LNCAP (cell line): ENCODE results near the gene TRABD2B.

Experiments used
- TF ChIP-seq, protein P1 (sequence below): fragments of 450-650 bp; IDR thresholded peaks from 2 replicates; pipeline ENCODE4 v1.5.1; 2017; ENCODE audit warnings: mild to moderate bottlenecking

Gene TRABD2B

DNA sequence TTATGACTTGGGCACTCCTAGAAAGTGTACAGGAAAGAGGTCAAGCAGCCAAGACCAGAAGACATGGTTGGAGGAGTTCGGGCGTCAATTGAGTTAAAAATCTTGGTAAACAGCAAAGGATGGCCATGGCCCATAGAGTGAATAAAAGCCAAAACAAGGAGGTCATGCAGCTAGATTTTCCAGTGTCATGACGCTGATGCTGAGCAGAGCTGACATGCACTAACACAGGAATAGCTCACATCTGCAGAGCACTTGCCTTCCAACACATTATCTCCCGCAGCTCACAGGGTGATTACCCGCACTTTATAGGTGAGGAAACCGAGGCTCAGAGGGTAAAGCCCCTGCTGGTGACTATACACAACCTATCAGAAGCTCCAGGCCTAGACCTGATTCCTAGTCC is 49.7 kb downstream of the TRABD2B start:
- TF ChIP-seq, protein P1, sequence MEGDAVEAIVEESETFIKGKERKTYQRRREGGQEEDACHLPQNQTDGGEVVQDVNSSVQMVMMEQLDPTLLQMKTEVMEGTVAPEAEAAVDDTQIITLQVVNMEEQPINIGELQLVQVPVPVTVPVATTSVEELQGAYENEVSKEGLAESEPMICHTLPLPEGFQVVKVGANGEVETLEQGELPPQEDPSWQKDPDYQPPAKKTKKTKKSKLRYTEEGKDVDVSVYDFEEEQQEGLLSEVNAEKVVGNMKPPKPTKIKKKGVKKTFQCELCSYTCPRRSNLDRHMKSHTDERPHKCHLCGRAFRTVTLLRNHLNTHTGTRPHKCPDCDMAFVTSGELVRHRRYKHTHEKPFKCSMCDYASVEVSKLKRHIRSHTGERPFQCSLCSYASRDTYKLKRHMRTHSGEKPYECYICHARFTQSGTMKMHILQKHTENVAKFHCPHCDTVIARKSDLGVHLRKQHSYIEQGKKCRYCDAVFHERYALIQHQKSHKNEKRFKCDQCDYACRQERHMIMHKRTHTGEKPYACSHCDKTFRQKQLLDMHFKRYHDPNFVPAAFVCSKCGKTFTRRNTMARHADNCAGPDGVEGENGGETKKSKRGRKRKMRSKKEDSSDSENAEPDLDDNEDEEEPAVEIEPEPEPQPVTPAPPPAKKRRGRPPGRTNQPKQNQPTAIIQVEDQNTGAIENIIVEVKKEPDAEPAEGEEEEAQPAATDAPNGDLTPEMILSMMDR = no peak

DNA sequence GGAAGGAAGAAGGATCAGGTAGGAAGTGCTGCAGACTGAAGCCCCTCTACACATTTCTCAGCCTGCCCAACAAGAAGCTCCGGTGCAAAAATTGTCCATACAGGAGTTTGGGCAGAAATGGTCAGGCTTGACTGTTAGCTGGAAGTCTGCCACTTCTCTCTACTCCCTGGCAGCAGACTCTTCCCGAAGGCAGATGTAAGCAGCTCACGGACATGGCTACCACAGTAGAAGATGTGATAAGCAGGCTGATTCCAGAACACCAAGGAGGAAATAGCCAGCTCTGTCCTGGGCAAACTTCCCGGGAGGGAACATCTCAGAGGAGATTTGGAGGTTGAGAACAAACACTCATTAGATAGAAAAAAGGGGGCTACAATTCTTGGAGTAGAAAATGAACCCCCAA is 52.6 kb downstream of the TRABD2B start:
- TF ChIP-seq, protein P1 = no peak

DNA sequence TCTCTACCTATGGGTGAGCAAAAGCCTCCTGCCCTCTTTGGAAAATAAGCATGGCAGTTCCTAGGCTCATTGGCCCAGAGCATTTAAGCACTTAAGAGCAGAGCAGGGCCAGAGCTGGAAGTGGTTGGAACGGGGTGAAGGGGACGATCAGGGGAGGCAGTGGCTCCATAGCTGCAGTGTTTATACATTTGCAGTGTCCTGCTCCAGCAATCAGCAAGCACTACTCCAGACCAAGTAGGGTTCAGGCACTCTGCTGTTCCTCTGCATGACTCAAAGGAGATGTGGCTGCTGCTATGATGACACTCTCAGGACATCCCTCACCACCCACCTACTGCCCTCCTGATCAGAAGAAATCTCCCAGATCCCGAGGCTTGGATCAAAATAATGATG is 55.0 kb downstream of the TRABD2B start:
- TF ChIP-seq, protein P1 = no peak

DNA sequence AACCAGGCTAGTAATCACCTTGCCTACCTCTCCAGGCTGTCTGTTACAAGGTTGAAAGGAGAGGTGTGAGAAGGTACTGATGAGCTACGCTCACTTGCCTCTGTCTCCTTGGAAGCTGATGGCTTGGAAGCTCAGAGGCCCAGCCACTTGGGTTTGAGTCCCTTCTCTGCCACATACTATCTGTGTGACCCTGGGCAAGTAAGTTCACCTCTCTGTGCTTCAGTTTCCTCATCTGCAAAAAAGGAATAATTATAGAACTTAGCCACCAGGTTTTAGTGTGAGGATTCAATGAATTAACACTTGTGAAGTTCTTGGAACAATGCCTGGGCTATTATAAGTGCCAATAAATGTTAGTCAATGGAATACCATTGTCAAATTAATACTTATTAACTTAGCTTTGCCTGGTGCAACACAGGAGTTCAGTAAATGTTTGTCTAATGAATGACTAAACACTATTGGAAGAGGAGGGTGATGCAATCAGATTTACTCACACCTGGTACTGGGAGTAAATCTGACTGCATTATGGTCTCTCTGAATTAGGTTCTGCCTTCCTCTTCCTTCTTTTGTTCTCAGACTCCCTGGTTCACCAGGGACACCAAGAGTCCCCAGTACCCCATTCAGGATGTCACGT is 55.5 kb downstream of the TRABD2B start:
- TF ChIP-seq, protein P1 = no peak

DNA sequence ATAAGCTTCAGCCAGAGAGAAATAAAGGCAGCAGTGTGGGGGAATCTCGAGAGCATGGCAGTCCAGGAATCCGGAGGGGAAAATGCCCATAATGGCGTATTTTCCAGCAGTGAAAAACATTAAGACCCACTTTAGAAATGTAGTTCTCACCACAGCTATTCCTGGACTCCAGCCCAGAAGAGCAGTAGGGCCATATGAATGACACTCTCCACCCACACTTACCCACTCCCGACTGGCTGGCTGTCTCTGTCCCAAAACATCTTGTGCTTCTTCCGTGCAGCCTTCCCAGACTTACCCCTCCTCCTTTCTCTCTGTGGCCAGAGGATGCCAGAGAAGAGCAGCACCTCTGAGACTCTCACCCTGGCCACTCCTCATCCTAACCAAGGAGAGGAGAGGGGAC is 56.4 kb downstream of the TRABD2B start:
- TF ChIP-seq, protein P1 = no peak

DNA sequence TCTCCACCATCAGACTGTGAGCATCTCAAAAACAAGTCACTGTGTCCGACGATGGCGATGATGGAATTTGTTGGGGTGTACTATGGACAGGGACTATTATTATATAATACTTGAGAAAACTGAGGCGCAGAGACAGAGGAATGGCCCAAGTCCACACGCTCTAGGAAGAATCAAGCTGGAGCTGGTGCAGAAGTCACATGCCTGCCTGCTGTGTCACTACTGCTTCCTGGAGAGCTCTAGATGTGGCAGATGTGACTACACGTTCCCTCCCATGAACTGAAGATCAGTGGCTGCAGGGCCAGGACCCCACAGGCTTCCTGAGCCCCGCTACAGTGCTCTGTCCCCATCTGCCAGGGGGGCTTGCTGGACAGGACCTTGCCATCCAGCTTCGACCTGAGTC is 56.9 kb downstream of the TRABD2B start:
- TF ChIP-seq, protein P1 = no peak

DNA sequence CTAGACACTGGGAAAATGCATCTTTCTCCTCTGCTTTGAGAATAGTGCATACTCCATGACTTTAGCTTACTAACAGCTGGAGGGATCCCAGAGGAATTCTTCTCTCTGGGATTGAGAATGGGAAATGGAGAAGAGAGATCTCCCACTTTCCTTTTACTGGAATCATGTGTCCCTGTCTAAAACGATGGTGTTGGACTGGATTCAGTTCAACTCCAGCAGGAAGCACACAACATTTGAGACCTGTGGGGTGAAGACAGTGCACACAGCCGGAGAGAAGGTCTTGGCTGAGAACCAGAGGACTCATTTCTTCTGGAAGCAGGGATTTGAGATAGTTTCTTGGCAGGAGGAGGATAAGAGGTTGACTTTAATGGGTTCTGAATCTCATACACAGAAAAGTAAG is 58.7 kb downstream of the TRABD2B start:
- TF ChIP-seq, protein P1 = no peak
